GM18508 (cell line): ENCODE results near the gene MND1.

ENCODE experiments used
- ATAC-seq: cut with Tn5 transposase; IDR thresholded peaks from one replicate; pipeline ENCODE4 v1.9.1; 2021; ENCODE audit warnings: moderate number of reproducible peaks; ENCODE audit not compliant: insufficient read depth, unreplicated experiment

The MND1 gene, protein sequence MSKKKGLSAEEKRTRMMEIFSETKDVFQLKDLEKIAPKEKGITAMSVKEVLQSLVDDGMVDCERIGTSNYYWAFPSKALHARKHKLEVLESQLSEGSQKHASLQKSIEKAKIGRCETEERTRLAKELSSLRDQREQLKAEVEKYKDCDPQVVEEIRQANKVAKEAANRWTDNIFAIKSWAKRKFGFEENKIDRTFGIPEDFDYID

DNA sequence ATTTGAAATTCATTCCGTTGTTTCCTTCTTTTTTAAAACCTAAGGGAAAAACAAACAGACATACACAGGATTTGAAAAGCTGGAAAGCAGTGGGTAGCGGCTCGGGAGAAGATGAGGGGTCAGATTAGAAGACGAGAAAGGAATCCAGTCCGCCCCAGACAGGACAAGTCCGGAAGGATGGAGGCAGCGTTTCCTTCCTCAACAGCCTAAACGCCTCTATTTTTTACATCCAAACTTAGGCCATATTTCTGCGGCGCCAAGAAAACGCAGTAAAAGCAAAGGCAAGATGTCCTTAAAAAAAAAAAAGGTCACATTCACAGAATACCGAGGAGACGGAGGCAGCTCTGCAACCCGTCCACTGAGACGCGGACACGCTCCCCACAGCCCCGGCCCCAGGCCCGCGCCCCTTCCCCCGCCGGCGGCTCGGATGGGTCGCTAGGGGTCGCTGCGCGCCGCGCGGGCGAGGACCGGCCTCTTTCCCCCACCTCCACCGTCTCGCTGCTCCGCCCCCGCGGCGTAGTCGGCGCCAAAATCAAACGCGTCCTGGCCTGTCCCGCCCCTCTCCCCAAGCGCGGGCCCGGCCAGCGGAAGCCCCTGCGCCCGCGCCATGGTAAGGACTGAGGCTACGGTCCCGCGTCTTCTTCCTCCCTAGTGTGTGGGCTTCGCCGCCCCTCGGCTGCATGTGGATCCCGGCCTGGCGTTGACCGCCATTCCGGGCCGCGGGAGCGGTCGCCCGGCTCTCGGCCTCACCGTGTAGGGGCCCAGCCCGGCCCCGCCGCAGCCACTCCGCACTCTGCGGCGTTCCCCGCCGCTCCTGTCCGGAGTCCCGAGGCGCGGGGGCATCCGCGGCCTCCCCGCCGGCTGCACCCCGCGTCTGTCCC is at the start of gene MND1:
Gene MND1, plus strand, starts transcription at position 558 of the 881 bp plus-strand sequence. Its CDS starts 50 bp downstream, at position 608.
- peak; percentile 47 for ATAC-seq

GRCh38 chr4:153295131-153295755 is 49.2 kb upstream of the MND1 start:
- no peak for ATAC-seq

GRCh38 chr4:153296040-153296823 is 48.3 kb upstream of the MND1 start:
- no peak for ATAC-seq

GRCh38 chr4:153297116-153297515 is 47.4 kb upstream of the MND1 start:
- ATAC-seq, result no peak

DNA sequence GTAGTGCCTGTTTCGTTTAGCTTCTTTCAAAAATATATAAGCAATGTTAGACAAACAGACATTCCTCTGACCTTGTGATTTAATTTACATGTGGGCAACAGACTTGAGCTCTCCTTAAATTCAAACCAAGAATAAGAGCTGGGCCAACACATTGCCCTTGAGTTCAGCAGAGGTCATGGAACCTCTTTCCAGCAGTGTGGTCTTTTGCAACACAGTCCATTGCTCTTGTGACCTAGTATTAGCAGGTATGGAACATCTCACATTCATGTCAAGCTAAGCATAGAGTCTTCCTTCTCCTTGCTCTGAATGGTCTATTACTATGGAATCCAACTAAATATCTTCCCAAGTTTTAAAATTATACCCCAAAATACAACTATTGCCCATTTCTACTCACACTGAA is 33.7 kb upstream of the MND1 start:
- ATAC-seq, result no peak

GRCh38 chr4:153314915-153315314 is 29.6 kb upstream of the MND1 start:
- ATAC-seq, result no peak

DNA sequence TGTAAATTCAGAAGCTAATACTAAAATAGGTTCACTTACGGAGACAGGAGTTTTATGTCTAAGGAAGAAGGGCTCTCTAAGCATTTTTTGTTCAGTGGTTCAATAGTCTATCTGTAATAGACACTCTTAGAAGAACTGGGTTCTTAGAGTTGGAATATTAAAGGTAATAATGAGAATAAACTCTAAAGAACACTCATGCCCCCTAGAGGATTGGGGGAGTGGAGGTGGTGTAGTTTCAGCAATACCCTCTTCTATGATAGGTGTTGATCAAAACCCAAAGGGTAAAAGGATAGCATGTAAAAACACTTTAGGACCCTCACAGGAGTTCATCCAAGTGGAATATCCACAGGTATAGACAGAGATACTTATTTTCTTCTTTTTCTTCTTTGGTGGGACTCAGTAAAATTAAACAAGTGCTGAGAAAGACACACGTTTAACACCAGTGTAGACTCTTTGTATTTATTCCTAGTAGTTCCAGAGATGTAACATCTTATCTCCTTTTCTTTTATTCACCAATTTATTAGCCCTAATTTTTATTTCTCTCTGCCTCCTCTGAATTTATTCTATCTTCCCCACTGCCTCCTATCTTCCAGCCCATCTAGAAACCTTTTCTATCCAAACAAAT is 25.7 kb upstream of the MND1 start:
- no peak for ATAC-seq

DNA sequence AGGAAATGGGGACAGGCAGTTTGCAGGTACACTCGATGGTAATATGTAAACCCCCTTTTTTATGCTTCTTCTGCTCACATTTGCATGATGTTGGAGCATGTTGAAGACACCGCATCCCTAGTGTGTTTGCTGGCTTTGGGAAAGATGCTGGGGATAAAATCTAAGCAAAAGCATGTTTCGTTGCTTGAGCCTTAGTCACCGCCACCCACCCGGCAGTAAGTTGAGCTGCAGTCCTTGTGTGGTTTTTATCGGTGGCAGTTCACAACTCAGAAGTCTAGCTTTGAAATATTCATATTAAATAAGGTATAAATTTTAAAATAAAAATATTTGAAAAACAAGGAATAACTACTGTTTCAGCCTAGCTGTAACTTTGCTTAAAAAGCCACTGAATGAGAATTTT is 21.7 kb upstream of the MND1 start:
- no peak for ATAC-seq

GRCh38 chr4:153324046-153324445 is 20.4 kb upstream of the MND1 start:
- ATAC-seq, result no peak

GRCh38 chr4:153325558-153325957 is 18.9 kb upstream of the MND1 start:
- ATAC-seq, result no peak

DNA sequence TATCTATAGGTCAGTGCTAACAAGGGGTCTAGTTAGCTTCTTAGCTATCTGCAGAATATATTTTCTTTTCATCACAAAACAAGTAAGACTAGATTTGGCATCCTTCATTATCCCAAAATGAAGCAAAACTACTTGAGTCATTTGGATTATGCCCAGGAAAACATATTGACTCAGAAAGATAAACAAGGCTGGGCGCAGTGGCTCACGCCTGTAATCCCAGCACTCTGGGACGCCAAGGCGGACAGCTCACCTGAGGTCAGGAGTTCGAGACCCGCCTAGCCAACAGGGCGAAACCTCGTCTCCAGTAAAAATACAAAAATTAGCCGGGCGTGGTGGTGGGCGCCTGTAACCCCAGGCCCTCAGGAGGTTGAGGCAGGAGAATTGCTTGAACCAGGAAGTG is 18.0 kb upstream of the MND1 start:
- ATAC-seq, result no peak

GRCh38 chr4:153327247-153327646 is 17.2 kb upstream of the MND1 start:
- ATAC-seq, result no peak

DNA sequence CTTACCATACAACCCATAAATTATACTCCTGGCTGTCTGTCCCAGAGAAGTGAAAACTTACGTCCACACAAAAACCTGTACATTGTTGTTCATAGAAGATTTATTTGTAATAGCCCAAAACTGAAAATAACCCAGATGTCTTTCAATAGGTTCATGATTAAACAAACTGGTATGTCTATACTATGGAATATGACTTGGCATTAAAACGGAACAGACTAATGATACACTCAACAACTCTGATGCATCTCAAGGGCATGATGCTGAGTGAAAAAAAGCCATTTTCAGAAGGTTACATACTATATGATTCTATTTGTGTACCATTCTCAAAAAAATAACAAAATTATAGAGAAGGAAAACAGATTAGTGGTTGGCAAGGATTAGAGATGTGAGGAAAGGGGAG is 11.6 kb upstream of the MND1 start:
- no peak for ATAC-seq

DNA sequence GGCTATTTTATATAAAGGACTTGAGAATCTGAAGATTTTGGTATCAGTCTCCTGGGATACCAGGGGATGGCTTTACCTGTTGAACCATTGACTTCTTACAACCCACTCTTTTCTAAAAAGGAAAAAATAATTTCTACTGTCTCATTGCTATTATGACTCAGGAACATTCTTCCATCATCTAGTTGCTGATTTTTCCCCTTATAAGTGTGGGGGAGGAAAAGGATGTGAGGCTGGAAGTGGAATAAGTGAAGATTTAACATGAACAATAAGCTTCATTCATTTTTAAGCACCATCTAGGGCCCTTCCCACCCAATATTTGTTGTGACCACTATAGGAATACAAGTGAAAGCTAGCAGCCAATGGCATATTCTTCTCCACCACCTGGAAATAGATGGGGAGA is 10.6 kb upstream of the MND1 start:
- no peak for ATAC-seq

DNA sequence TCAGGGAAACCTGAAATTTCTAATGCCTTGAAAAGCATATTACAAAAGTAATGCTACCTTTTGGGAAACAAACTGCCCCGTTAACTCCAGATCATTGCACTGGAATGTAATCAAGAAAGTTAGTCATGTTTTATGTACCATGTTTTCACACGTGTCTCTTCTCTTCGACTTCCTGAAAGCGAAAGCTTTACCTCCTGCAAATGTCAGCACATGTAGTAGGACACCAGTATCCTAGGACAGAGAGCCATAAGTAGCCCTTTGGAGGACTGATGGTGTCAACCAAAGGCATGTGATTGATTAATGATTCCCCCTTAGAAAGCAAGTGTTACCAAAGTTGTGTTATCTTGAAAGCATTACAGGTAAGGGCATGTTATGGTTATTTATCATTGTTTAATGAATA is 8.8 kb upstream of the MND1 start:
- ATAC-seq, result no peak

- no peak for ATAC-seq
These were observed 6.8 kb upstream of the MND1 start for GRCh38 chr4:153337686-153338085.

DNA sequence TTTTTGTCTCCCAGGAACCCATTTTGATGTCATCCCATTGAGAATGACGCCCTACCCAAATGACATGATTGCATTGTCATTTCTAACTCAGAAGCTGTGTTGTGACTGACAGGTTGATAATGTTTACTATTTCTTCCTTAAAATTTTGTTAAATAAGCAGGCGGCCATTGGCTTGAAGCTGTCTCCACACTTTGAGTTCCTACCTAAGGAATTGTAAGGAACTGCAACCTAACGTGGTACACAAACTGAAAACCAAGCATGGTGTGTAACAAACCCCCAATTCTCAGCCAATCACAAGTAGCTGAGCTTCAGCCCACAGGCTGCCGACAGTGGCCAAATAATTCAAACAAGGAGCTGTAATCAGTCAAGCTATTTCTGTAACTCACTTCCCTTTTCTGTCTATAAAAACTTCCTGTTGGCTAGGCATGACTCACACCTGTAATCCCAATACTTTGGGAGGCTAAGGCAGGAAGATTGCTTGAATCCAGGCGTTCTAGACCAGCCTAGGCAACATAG is 2.9 kb upstream of the MND1 start:
- no peak for ATAC-seq

DNA sequence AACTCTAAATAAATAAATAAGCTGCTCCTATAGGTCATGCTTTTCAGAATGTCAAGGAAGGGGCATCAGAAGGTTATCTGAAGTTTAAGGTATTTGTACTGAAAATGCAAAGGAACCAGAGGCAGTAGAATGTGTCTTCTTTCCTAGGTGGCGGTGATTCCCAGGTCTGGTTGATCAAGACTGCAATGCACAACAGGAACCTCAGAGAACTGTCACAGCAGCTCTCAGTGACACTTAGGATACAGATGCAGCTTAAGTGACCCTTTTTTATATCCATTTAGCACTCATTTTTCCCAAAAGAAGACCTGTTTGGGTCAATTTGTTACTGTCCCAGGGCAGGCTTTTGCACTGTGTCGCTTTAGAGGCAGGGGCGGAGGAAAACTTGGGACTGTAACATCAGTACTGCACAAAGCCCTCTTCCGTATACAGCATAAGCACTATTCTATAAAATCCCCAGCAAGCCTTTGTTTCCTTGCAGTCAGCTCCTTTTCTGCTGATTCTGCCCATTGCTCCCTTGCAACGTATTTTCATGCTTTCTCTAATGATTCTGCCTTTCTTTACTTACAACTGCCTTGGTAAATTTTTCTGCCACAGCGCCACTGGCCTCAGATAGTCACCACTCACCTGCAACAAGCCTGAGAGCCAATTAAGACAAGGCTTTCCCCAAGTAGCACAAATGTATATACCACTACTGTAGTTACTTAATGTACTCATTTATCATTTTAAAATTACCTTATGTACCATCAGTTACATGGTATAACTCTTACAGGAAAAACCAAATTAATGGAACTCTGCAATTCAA is 1.5 kb upstream of the MND1 start:
- no peak for ATAC-seq
